GM20431 (cell line): ENCODE results near the gene CHAF1B.
"Not testable (repeated sequence)": the region's sequence is repeated elsewhere in the genome, so short reads cannot be mapped to it uniquely, and the experiment has no call there.

ENCODE experiments used
- in situ Hi-C: fragments of 300-500 bp; cut with MseI, MboI; formaldehyde crosslinking; loops from one replicate; pipeline ENCODE4 v1.15.0; 2020; ENCODE audit warnings: low sequenced_read_pairs; ENCODE audit not compliant: unreplicated experiment

The CHAF1B gene

DNA sequence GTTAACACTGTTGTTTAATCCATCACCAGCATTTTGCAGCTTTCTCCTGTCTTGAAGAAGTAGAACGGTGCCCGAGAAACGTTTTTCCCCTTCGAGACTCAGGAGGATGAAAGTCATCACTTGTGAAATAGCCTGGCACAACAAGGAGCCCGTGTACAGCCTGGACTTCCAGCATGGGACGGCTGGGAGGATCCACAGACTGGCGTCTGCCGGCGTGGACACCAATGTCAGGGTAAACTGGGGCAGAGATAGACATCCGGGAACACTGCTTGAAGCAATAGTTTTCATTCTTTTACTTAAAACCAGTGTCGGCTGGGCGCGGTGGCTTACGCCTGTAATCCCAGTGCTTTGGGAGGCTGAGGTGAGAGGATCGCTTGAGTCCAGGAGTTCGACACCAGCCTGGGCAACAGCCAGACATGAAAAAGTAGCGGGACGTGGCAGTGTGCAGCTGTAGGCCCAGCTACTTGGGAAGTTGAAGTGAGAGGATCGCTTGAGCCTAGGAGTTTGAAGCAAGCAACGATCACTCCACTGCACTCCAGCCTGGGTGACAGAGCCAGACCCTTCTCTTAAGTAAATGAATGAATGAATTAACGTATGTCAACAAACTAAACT lies 945 bp downstream of the CHAF1B start:
- in situ Hi-C loops = no loop called here

- in situ Hi-C loops = no loop called here
Observed at GRCh38 chr21:36388096-36388495, 2.9 kb downstream of the CHAF1B start.

DNA sequence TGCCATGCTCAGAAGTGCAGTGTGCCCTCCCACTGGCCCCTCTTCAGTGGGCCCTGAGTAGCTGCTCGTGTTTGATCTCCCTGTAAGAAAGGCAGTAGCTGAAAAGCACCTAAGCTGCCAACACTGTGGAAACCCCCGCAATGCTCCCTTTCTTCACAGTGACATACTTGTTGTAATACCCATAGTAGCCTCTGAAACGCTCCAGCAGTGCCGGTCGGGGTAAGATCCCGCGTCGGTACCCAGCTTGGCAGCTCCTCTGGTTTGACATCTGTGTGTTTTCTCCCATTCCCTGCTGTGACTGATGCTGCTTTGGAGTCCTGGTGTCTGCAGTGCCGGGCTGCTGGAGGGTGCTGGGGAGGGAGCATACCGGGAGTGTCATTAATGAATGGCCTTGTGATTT lies 3.6 kb downstream of the CHAF1B start:
- in situ Hi-C loops = no loop called here

DNA sequence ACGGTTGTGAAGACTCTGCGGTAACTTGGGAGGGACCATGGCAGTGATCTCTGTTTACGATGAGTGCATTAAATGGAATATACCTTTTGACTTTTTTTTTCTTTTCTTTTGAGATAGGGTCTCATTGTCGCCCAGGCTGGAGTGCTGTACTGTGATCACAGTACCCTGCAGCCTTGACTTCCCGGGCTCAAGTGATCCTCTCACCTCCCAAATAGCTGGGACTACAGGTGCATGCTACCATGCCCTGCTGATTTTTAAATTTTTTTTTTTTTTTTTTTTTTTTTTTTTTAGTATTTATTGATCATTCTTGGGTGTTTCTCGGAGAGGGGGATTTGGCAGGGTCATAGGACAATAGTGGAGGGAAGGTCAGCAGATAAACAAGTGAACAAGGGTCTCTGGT lies 6.5 kb downstream of the CHAF1B start:
- in situ Hi-C loops = not testable (repeated sequence)

DNA sequence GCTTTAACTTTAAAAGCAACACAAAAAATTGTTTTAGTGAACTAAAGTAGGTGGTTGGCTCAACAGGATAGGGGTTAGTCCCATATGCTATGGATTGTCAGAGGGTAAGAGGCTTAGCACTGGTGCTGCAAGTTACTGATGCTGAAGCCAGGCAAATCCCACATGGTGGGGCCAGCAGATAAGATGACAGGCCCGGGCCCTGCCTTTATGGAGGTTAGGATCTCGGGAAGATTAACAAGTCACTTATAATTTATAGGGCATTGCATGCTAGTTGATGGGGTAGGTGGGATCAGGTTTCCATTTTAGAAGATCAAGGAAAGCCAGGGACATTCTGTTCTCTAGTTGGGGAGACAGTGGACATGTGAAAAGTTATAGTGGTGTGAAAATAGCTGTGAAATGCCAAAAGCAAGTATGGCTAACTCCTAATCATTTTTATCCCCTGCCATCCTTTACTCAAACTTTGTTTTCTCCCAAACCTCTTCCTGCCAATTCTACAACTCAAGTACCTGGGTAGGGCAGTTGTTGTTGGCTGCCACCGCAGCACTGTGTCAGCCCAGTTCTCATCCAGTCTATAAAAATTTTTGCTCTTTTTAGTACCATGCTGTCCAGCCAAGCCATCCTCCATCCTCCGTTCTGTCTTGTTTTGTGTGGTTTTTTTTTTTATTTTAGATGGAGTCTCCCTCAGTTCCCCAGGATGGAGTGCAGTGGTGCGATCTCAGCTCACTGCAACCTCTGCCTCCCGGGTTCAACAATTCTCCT lies 10.3 kb downstream of the CHAF1B start:
- in situ Hi-C loops = no loop called here

GRCh38 chr21:36396325-36396724 lies 11.1 kb downstream of the CHAF1B start:
- in situ Hi-C loops = no loop called here

- in situ Hi-C loops = no loop called here
Observed at GRCh38 chr21:36396971-36397370, 11.8 kb downstream of the CHAF1B start.

DNA sequence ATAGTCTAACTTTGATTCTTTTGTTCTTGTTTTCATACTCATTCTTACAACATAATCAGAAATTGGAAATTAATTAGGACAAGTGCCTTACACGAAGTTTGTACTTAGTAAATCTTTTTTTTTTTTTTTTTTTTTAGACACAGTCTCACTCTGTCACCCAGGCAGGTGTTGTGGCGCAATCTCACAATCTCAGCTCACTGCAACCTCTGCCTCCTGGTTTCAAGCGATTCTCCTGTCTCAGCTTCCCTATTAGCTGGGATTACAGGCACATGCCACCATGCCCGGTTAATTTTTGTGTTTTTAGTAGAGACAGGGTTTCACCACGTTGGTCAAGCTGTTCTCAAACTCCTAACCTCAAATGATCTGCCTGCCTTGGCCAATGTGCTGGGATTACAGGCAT lies 12.4 kb downstream of the CHAF1B start:
- in situ Hi-C loops = no loop called here

- in situ Hi-C loops = loop anchor here (25.0 kb wide), 1 partner anchor 513 kb away; no protein-coding TSS in a partner anchor
Observed at GRCh38 chr21:36399736-36400135, 14.5 kb downstream of the CHAF1B start.

DNA sequence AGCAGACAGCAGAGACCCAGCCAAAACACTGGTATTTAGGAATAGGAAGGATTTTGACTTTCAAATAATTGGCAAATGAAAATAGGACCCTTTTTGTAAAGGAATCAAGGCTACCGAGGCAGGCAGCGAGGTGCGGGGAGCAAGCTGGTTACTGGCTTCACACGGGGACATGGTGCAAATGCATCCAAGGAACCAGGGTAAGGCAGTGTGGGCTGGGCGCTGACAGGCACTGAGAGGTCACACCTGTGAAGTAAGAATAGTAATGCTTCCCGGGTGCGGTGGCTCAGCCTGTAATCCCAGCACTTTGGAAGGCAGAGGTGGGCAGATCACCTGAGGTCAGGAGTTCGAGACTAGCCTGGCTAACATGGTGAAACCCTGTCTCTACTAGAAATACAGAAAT lies 15.5 kb downstream of the CHAF1B start:
- in situ Hi-C loops = loop anchor here (25.0 kb wide), 1 partner anchor 512 kb away; no protein-coding TSS in a partner anchor

DNA sequence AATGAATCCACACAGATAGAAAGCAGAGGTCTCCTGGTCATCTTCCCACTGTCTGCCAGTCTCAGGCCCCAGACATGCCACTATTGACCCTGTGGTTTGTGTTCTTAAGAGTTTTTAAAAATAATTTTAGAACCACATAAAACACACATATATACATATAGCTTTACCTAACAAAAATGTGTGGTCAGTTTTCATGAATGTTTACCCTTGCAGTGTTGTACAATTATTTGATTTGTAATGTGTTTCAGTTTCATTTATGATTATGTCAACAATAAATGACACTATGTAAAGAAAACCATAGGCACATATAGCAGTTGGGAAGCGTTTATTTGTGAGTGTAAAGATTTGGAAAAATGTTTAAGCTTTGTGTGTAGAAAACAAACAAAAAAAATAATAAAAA lies 17.1 kb downstream of the CHAF1B start:
- in situ Hi-C loops = loop anchor here (25.0 kb wide), 1 partner anchor 510 kb away; no protein-coding TSS in a partner anchor

GRCh38 chr21:36403713-36404112 lies 18.5 kb downstream of the CHAF1B start:
- in situ Hi-C loops = loop anchor here (25.0 kb wide), 1 partner anchor 509 kb away; no protein-coding TSS in a partner anchor

- in situ Hi-C loops = loop anchor here (25.0 kb wide), 1 partner anchor 504 kb away; no protein-coding TSS in a partner anchor
Observed at GRCh38 chr21:36408568-36408967, 23.4 kb downstream of the CHAF1B start.

DNA sequence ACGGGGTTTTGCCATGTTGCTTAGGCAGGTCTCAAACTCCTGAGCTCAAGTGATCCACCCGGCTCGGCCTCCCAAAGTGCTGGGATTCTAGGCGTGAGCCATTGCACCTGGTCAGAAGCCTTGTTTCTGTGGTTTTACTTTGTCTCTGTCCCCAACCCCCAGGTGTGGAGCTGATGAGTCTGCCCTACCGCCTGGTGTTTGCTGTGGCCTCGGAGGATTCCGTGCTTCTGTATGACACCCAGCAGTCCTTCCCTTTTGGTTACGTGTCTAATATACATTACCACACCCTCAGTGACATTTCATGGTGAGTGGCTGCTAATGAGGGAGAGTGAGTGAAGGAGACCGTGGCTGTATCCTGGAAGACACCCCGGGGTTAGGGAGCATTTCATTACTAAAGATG lies 26.1 kb downstream of the CHAF1B start:
- in situ Hi-C loops = loop anchor here (25.0 kb wide), 1 partner anchor 501 kb away; no protein-coding TSS in a partner anchor

DNA sequence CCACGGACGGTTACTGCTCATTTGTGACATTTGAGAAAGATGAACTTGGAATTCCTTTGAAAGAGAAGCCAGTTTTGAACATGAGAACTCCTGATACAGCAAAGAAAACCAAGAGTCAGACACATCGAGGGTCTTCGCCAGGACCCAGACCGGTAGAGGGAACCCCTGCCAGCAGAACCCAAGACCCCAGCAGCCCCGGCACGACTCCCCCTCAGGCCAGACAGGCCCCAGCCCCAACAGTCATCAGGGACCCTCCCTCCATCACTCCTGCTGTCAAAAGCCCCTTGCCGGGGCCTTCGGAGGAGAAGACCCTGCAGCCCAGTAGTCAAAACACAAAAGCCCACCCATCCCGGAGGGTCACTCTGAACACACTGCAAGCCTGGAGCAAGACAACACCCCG lies 27.7 kb downstream of the CHAF1B start:
- in situ Hi-C loops = loop anchor here (25.0 kb wide), 1 partner anchor 499 kb away; no protein-coding TSS in a partner anchor

DNA sequence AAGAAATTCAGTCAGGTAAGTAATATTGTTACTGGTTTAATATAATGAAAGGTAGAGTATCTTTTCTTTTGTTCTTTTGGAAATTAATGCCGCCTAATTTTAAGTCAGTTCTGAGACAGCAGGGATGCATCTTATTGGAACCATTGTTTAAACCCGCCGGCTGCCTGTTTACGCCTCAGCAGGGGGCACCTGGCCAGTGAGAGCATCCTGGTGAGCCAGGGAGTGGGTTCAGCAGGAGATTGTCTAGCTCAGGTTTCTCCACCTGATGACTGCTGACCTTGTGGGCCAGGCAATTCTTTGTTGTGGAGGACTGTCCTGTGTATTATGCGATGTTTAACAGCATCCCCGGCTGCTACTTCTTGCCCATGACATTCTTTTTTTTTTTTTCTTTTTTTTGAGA lies 30.2 kb downstream of the CHAF1B start:
- in situ Hi-C loops = loop anchor here (25.0 kb wide), 1 partner anchor 497 kb away; no protein-coding TSS in a partner anchor

GRCh38 chr21:36419241-36419640 lies 34.0 kb downstream of the CHAF1B start:
- in situ Hi-C loops = loop anchor here (25.0 kb wide), 1 partner anchor 493 kb away; no protein-coding TSS in a partner anchor

DNA sequence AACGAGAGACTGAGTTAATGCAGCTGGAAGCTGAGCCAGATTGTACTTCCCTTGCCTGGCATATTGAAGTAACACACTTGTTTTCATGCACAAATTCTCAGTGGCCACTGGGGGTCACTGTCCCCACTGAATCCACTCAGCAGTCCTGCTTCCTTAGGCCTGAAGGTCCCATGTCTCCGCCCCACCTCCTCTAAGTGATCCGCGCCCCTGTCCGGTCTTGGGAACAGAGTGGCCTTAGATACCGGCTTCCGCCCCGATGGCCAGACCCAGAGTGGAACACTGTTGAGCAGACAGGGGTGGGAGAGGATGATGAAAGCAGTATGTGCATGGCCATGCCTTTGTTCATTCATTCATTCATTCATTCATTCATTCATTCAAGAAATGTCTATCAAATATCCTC lies 34.8 kb downstream of the CHAF1B start:
- in situ Hi-C loops = loop anchor here (25.0 kb wide), 1 partner anchor 492 kb away; no protein-coding TSS in a partner anchor

DNA sequence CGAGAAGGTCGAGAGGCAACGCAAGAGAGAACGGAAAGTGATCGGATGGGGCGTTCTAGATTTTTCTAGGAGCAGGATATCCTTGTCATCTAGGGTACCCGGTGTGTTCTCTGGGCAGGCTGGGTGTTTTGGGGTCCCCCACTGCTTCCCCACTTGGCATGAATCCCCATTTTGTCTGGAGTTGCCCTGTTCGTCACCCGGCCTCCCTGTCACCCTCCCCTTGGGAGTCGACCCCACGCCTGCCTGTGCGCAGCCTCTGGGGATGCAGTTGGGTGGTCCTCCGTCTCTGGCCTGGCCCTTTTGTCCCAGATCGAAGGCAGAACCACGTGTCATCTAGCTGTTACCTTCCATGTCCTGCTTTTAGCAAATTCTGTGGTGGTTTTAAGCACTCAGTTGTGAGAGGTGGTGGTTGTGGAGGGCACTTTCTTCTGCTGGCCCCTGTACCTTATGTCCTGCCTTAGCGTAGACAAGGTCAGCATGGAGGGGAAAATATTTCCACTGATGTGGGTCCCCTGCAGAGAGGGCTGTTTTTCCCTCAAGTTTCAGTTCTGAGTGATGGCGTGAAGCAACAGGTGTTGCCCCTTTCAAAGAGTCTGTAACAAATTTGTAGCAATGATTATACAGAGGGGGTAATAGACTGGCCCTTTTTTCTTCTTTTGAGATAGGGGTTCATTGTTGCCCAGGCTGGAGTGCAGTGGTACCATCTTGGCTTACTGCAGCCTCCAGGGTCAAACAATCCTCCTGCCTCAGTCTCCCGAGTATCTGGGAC lies 35.6 kb downstream of the CHAF1B start:
- in situ Hi-C loops = loop anchor here (25.0 kb wide), 1 partner anchor 492 kb away; no protein-coding TSS in a partner anchor
